ENCODE data around the gene ODF2. TPM values are rescaled to one million over a fixed set of nuclear protein-coding genes. Genes with fewer than 3 reads are reported as not detected.
"Not testable (repeated sequence)": the region's sequence is repeated elsewhere in the genome, so short reads cannot be mapped to it uniquely, and the experiment has no call there.

ODF2 gene
- polyA plus RNA-seq, 1 experiment, result 16.8 TPM

- Histone ChIP-seq H3K4me3 (ENCODE audit: low read depth, low read length) (no peak overlapping the region), H3K27ac (ENCODE audit: low read depth, low read length) (no peak overlapping the region), H3K9me3 (ENCODE audit: control insufficient read depth, insufficient read depth, low read length) (no peaks in the 10 kb centered on the region), H3K27me3 (ENCODE audit: control insufficient read depth, insufficient read depth, low read length) (no peaks in the 10 kb centered on the region)
- no peak for TF ChIP-seq CTCF (IDR thresholded peaks at IDR 0.05; ENCODE audit: low read depth, low read length)
- ChIA-PET CTCF (interaction anchor here (1.2 kb wide), 1 partner anchor 57 kb away, joined by 7 read pairs; no protein-coding TSS in a partner anchor), POLR2A (no interaction called here)
- no peak for DNase-seq (ENCODE audit: low read depth, low spot score)
Observed at GRCh38 chr9:128495296-128495695, 39.5 kb downstream of the ODF2 start.

GRCh38 chr9:128495804-128496417, 40.1 kb downstream of the ODF2 start:
- H3K27ac ChIP-seq (ENCODE audit: low read depth, low read length), result no peak overlapping the region
- no peak for TF ChIP-seq CTCF (IDR thresholded peaks at IDR 0.05; ENCODE audit: low read depth, low read length)
- no peaks in the 10 kb centered on the region for H3K9me3 ChIP-seq (ENCODE audit: control insufficient read depth, insufficient read depth, low read length)
- ChIA-PET CTCF (interaction anchor here (1.2 kb wide), 1 partner anchor 57 kb away, joined by 7 read pairs; no protein-coding TSS in a partner anchor), POLR2A (no interaction called here)
- no peak overlapping the region for H3K4me3 ChIP-seq (ENCODE audit: low read depth, low read length)
- H3K27me3 ChIP-seq (ENCODE audit: control insufficient read depth, insufficient read depth, low read length), result no peaks in the 10 kb centered on the region
- DNase-seq (ENCODE audit: low read depth, low spot score), result no peak

- ChIA-PET CTCF (no interaction called here), POLR2A (no interaction called here)
- no peak for TF ChIP-seq CTCF (IDR thresholded peaks at IDR 0.05; ENCODE audit: low read depth, low read length)
- no peak for DNase-seq (ENCODE audit: low read depth, low spot score)
- H3K27me3 ChIP-seq (ENCODE audit: control insufficient read depth, insufficient read depth, low read length), result no peaks in the 10 kb centered on the region
- no peaks in the 10 kb centered on the region for H3K9me3 ChIP-seq (ENCODE audit: control insufficient read depth, insufficient read depth, low read length)
- no peak overlapping the region for H3K4me3 ChIP-seq (ENCODE audit: low read depth, low read length)
- H3K27ac ChIP-seq (ENCODE audit: low read depth, low read length), result no peak overlapping the region
Observed at GRCh38 chr9:128497824-128498610, 42.2 kb downstream of the ODF2 start.

- Histone ChIP-seq H3K9me3 (ENCODE audit: control insufficient read depth, insufficient read depth, low read length) (no peaks in the 10 kb centered on the region), H3K4me3 (ENCODE audit: low read depth, low read length) (no peak overlapping the region), H3K27ac (ENCODE audit: low read depth, low read length) (no peak overlapping the region), H3K27me3 (ENCODE audit: control insufficient read depth, insufficient read depth, low read length) (no peaks in the 10 kb centered on the region)
- no peak for DNase-seq (ENCODE audit: low read depth, low spot score)
- ChIA-PET POLR2A (no interaction called here), CTCF (no interaction called here)
- no peak for TF ChIP-seq CTCF (IDR thresholded peaks at IDR 0.05; ENCODE audit: low read depth, low read length)
Observed at GRCh38 chr9:128498911-128499310, 43.1 kb downstream of the ODF2 start.

GRCh38 chr9:128499920-128500319, 44.1 kb downstream of the ODF2 start:
- no peaks in the 10 kb centered on the region for H3K27me3 ChIP-seq (ENCODE audit: control insufficient read depth, insufficient read depth, low read length)

GRCh38 chr9:128503415-128503825, 47.6 kb downstream of the ODF2 start:
- H3K4me3 ChIP-seq (ENCODE audit: low read depth, low read length); DNase-seq (ENCODE audit: low read depth, low spot score); POLR2A ChIA-PET; H3K9me3 ChIP-seq (ENCODE audit: control insufficient read depth, insufficient read depth, low read length); H3K27me3 ChIP-seq (ENCODE audit: control insufficient read depth, insufficient read depth, low read length): not testable (repeated sequence)
- H3K27ac ChIP-seq (ENCODE audit: low read depth, low read length), result peak overlapping the region; percentile 31
- CTCF ChIA-PET, result interaction anchor here (1.2 kb wide), 1 partner anchor 65 kb away, joined by 3 read pairs; no protein-coding TSS in a partner anchor

More at GRCh38 chr9:128499920-128500319, 44.1 kb downstream of the ODF2 start:
- Histone ChIP-seq H3K9me3 (ENCODE audit: control insufficient read depth, insufficient read depth, low read length) (no peaks in the 10 kb centered on the region; the same call in 1 of the 2 replicates), H3K4me3 (ENCODE audit: low read depth, low read length) (no peak overlapping the region), H3K27ac (ENCODE audit: low read depth, low read length) (no peak overlapping the region)
- DNase-seq (ENCODE audit: low read depth, low spot score), result no peak
- CTCF ChIA-PET, result interaction anchor here (0.6 kb wide), 1 partner anchor 41 kb away, joined by 6 read pairs; no protein-coding TSS in a partner anchor
- POLR2A ChIA-PET, result no interaction called here
- no peak for TF ChIP-seq CTCF (IDR thresholded peaks at IDR 0.05; ENCODE audit: low read depth, low read length)

All from AG04450 (cell line).